Keratinocyte (primary cell): ENCODE data around the gene HINT1. TPM values are rescaled to one million over a fixed set of nuclear protein-coding genes. Genes with fewer than 3 reads are reported as not detected.

Experiments
- DNase-seq: peaks from one replicate; pipeline ENCODE4 v3.0.0-alpha.2; 2011; ENCODE audit warnings: low read depth, missing footprints, low spot score
- FAIRE-seq: peaks from 2 replicates; lab custom pipeline; 2011; peaks lifted over from hg19 to GRCh38; lab: Jason Lieb, UNC
- H2AFZ ChIP-seq: 2 replicates; pipeline ENCODE4 v1.6.0; 2012; ENCODE audit warnings: low read length, control low read depth, inconsistent platforms; ENCODE audit not compliant: control insufficient read depth
- H3K27ac ChIP-seq: 2 replicates; pipeline ENCODE4 v1.5.1; 2011; ENCODE audit warnings: low read length; ENCODE audit not compliant: control insufficient read depth, insufficient read depth
- H3K27me3 ChIP-seq: 3 replicates; pipeline ENCODE4 v1.6.0; 2011; ENCODE audit warnings: low read length; ENCODE audit not compliant: control insufficient read depth, insufficient read depth; ENCODE audit errors: extremely low read depth
- H3K36me3 ChIP-seq, 2 experiments: 2 replicates in 1 of 2; 3 replicates in 1 of 2; pipeline ENCODE4 v1.5.1; 2011; ENCODE audit warnings: low read length in 2 of 2, mild to moderate bottlenecking in 1 of 2; ENCODE audit not compliant: control insufficient read depth in 2 of 2, insufficient read depth in 2 of 2; ENCODE audit errors: extremely low read depth in 1 of 2
- H3K4me1 ChIP-seq: 3 replicates; pipeline ENCODE4 v1.5.1; 2011; ENCODE audit warnings: low read length; ENCODE audit not compliant: control insufficient read depth, insufficient read depth; ENCODE audit errors: extremely low read depth
- H3K4me2 ChIP-seq: 3 replicates; pipeline ENCODE4 v1.6.0; 2011; ENCODE audit warnings: low read depth, low read length; ENCODE audit not compliant: control insufficient read depth, insufficient read depth; ENCODE audit errors: extremely low read depth
- H3K4me3 ChIP-seq, 3 experiments: fragments of 200-600 bp in 1 of 3; sonication (generic) in 1 of 3; 2 replicates in 2 of 3; 3 replicates in 1 of 3; pipeline ENCODE4 v1.5.1; 2011 to 2016; ENCODE audit warnings: low read length in 3 of 3, mild to moderate bottlenecking in 3 of 3, control low read depth in 2 of 3, inconsistent platforms in 1 of 3, low read depth in 1 of 3, mixed read lengths in 1 of 3, mixed run types in 1 of 3, moderate library complexity in 1 of 3; ENCODE audit not compliant: control insufficient read depth in 2 of 3, insufficient read depth in 2 of 3; ENCODE audit errors: extremely low read depth in 1 of 3
- H3K79me2 ChIP-seq: 2 replicates; pipeline ENCODE4 v1.6.0; 2012; ENCODE audit warnings: low read length; ENCODE audit not compliant: control insufficient read depth, insufficient read depth
- H3K9ac ChIP-seq: 3 replicates; pipeline ENCODE4 v1.6.0; 2011; ENCODE audit warnings: low read length; ENCODE audit not compliant: control insufficient read depth, insufficient read depth; ENCODE audit errors: extremely low read depth
- H3K9me1 ChIP-seq: 3 replicates; pipeline ENCODE4 v1.6.0; 2011; ENCODE audit warnings: low read length; ENCODE audit not compliant: control insufficient read depth, insufficient read depth; ENCODE audit errors: extremely low read depth
- H3K9me3 ChIP-seq: 2 replicates; pipeline ENCODE4 v1.5.1; 2012; ENCODE audit warnings: low read depth, low read length; ENCODE audit not compliant: control insufficient read depth
- H4K20me1 ChIP-seq: 3 replicates; pipeline ENCODE4 v1.6.0; 2011; ENCODE audit warnings: low read length; ENCODE audit not compliant: control insufficient read depth, insufficient read depth; ENCODE audit errors: extremely low read depth
- CTCF ChIP-seq, 3 experiments: IDR thresholded peaks in 1 of 3; conservative IDR thresholded peaks in 1 of 3; optimal IDR thresholded peaks in 1 of 3; 2 replicates in 2 of 3; 3 replicates in 1 of 3; pipeline versions ENCODE3 to v1.5.1; 2011; ENCODE audit warnings: low read length in 3 of 3, mild to moderate bottlenecking in 3 of 3, moderate library complexity in 2 of 3, control low read depth in 1 of 3, inconsistent platforms in 1 of 3; ENCODE audit not compliant: insufficient read depth in 2 of 3; ENCODE audit errors: extremely low read depth in 1 of 3
- EZH2 ChIP-seq: IDR thresholded peaks from one replicate; pipeline ENCODE4 v1.6.1; 2012; ENCODE audit warnings: inconsistent platforms, mild to moderate bottlenecking, low read length, moderate library complexity
- dilution Hi-C: fragments of 300-500 bp; cut with MboI; formaldehyde crosslinking; loops from one replicate; pipeline ENCODE4 v1.7.0; 2020; ENCODE audit warnings: low sequenced_read_pairs; ENCODE audit not compliant: extremely low pct_ligation_motif_present
- polyA plus RNA-seq, 5 experiments: library from polyadenylated mRNA; depleted of rRNA in 3 of 5; stranded (reverse) in 3 of 5; stranded (forward) in 1 of 5; unstranded in 1 of 5; fragments of >200 nt; gene quantifications; 1 replicate in 1 of 5; 2 replicates in 3 of 5; 3 replicates in 1 of 5; pipeline versions ENCODE4 v1.2.1 to v1.2.3, GENCODE V29; 2011 to 2012; ENCODE audit warnings: missing spikeins in 2 of 5, low read depth in 1 of 5, low replicate concordance in 1 of 5

The HINT1 gene
- polyA plus RNA-seq, 1 donor (not counting 4 experiments of a cell fraction or from before 2014, with no cell fraction given) = 857 TPM

DNA sequence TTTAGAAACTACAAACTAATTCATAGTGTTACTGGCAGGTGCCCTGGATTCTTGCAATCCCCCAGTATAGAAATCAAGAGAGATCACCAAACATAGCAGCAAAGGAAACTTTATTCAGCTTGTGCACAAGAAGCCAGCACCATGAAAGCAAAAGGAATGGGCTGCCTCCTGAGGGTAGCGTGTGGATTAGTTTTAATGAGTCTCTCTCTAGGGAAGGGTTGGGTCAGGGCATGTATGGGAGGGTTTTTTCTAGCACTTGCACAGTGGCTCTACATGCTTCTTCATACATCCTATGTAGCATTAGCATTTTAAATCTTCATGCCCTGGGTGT, 44.1 kb upstream of the HINT1 start:
- no peak for FAIRE-seq
- no peak overlapping the region for H3K4me2 ChIP-seq
- H2AFZ ChIP-seq = no peak overlapping the region
- H4K20me1 ChIP-seq = no peaks in the 10 kb centered on the region
- DNase-seq = no peak
- no peak overlapping the region for H3K27ac ChIP-seq
- H3K9me3 ChIP-seq = no peaks in the 10 kb centered on the region
- H3K36me3 ChIP-seq = no peaks in the 10 kb centered on the region
- H3K27me3 ChIP-seq = no peaks in the 10 kb centered on the region
- H3K9me1 ChIP-seq = no peaks in the 10 kb centered on the region
- H3K4me3 ChIP-seq = no peak overlapping the region
- no peak for TF ChIP-seq CTCF (optimal IDR thresholded peaks at IDR 0.05 in 1 of 3, IDR thresholded peaks at IDR 0.05 in 1 of 3, conservative IDR thresholded peaks at IDR 0.05 in 1 of 3; ENCODE audit: extremely low read depth in 1 of 3, insufficient read depth in 2 of 3, low read length in 3 of 3)
- TF ChIP-seq EZH2 = no peak
- no peak overlapping the region for H3K9ac ChIP-seq
- dilution Hi-C loops = no loop called here
- no peaks in the 10 kb centered on the region for H3K79me2 ChIP-seq
- no peaks in the 10 kb centered on the region for H3K4me1 ChIP-seq

GRCh38 chr5:131206772-131207171, 41.7 kb upstream of the HINT1 start:
- DNase-seq (no peak), FAIRE-seq (no peak)
- no peaks in the 10 kb centered on the region for H3K79me2 ChIP-seq
- no peaks in the 10 kb centered on the region for H3K4me1 ChIP-seq
- dilution Hi-C loops = no loop called here
- no peak for TF ChIP-seq CTCF (optimal IDR thresholded peaks at IDR 0.05 in 1 of 3, IDR thresholded peaks at IDR 0.05 in 1 of 3, conservative IDR thresholded peaks at IDR 0.05 in 1 of 3; ENCODE audit: extremely low read depth in 1 of 3, insufficient read depth in 2 of 3, low read length in 3 of 3)
- H3K9me1 ChIP-seq = no peaks in the 10 kb centered on the region
- no peak overlapping the region for H3K27ac ChIP-seq
- no peak overlapping the region for H2AFZ ChIP-seq
- H3K4me3 ChIP-seq = no peak overlapping the region
- no peaks in the 10 kb centered on the region for H3K9me3 ChIP-seq
- H3K27me3 ChIP-seq = no peaks in the 10 kb centered on the region
- H3K36me3 ChIP-seq = no peaks in the 10 kb centered on the region
- H4K20me1 ChIP-seq = no peaks in the 10 kb centered on the region
- H3K4me2 ChIP-seq = no peak overlapping the region
- H3K9ac ChIP-seq = no peak overlapping the region
